ENCODE results near the gene RNF6. TPM values are rescaled to one million over a fixed set of nuclear protein-coding genes. Genes with fewer than 3 reads are reported as not detected.
A peak's percentile ranks its signal among the peaks of the same experiment; 100 is the strongest.

The RNF6 gene
- total RNA-seq, 1 experiment from 2014 or later: 28.0 TPM

DNA sequence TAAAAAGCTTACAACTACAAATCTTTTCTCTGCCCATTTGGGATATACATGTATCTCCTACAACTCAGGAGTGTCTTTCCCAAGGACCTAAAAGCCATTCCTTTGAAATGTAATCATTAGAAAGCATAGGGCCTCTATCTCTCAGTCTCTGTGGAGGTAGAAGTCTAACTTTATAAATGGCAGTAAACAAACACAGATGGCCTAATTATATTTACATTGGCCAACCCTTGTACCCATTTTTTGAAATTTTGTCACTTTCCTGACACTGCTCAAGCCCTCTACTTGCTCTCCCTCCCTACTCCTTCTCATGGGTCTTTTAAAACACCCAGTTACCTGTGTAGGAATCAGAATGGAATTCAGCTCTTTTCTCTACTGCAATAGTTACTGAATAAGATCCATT lies 24.8 kb downstream of the RNF6 start:
- peaks cover 10% of the 10 kb centered on the region for H3K36me3 ChIP-seq
- no peak overlapping the region for H3K4me3 ChIP-seq
- no peaks in the 10 kb centered on the region for H3K27me3 ChIP-seq
- peaks cover 11% of the 10 kb centered on the region for H3K9me3 ChIP-seq
- no peak for DNase-seq

DNA sequence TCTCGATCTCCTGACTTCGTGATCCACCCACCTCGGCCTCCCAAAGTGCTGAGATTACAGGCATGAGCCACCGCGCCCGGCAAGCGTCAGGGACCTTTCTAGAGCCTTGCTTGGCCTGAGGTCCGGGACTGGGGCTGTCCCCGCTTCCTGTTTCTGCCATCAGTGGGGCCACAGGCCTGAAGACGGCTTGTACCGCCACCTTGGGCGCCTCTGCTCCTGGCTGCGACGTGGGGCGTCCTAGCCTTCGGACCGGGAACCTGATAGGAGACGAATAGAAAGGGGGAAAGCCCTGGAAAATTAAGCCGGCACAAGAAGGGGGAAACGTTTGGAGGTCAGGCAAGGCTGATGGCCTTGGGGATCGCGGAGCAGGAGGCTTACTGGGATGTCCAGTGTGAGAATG lies 35.1 kb downstream of the RNF6 start:
- Histone ChIP-seq H3K4me3 (peak overlapping the region; percentile 51), H3K9me3 (no peaks in the 10 kb centered on the region), H3K27me3 (no peaks in the 10 kb centered on the region), H3K36me3 (peaks cover 2% of the 10 kb centered on the region; the same call in 1 of the 2 replicates)
- DNase-seq: no peak

DNA sequence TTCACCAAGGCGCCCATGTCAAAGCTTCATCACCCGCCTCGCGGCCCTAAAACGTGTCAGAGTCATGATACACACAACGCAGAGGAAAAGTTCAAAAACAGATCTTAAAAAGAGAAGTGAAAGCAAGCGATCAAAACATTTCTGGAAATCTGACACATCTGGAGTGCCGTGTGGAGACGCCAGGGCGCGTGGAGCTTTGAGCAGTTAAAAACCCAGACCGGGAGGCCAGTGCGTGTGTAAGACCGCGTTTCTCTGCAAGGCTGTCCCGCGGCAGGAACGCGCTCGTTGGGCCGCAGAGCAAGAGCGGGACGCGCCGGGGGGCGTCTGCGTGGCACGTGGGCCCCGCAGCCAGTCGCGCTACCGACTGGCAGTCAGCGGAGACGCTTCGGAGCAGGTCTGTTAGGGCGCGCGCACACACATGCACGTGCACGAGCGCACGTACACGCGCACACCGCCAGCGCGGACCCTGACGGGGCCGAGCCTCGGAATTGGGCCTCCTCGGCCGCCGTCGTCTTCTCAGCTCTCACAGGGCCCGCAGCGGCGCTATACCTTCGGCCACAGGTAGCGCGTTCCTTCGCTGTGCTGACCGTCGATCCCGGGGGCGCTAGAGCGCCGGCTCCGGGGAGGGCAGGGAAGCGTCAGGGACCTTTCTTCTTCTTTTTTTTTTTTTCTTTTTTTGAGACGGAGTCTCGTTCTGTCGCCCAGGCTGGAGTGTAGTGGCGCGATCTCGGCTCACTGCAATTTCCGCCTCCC lies 35.8 kb downstream of the RNF6 start:
- Histone ChIP-seq H3K27me3 (no peaks in the 10 kb centered on the region), H3K36me3 (peaks cover 2% of the 10 kb centered on the region; the same call in 1 of the 2 replicates), H3K9me3 (no peaks in the 10 kb centered on the region), H3K4me3 (peak overlapping the region; percentile 51)
- peak; percentile 89 for DNase-seq

DNA sequence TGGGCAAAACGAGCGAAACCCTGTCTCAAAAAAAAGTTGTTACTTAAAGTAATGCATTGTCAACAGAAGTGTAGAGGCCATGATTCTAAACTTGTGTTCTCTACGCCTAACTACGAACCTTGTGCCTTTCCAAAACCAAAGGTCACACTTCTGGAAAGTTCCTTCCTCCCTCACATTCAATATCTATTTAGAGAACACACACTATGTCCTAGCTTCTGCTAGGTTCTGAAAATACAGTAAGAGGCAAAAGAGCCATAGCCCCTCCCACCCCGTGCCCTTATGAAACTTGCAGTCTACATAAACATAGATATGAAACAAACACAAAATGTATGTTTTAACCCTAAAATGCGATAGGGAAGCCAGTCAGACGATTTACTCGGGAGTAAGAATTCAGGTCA lies 36.4 kb downstream of the RNF6 start:
- H3K36me3 ChIP-seq: peaks cover 2% of the 10 kb centered on the region; the same call in 1 of the 2 replicates
- no peaks in the 10 kb centered on the region for H3K27me3 ChIP-seq
- no peaks in the 10 kb centered on the region for H3K9me3 ChIP-seq
- DNase-seq: no peak
- H3K4me3 ChIP-seq: peak overlapping the region; percentile 51

DNA sequence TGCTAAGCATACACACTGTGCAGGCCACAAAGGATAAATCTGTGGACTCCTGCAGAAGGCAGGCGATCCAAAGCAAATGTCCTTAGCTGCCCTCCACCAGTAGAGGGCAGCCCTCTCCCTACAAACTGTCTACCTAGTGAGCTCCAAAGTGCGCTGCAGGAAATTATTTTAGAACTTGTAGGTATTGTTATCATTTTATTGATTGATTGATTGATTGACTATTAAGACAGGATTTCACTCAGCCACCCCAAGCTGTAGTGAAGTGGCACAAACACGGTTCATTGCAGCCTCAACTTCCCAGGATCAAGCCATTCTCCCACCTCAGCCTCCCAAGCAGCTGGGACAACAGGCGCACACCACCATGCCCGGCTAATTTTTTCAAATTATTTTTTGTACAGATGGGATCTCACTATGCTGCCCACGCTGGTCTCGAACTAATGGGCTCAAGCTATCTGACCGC lies 37.3 kb downstream of the RNF6 start:
- Histone ChIP-seq H3K27me3 (no peaks in the 10 kb centered on the region), H3K36me3 (no peaks in the 10 kb centered on the region), H3K4me3 (no peak overlapping the region), H3K9me3 (no peaks in the 10 kb centered on the region)
- peak; percentile 38 for DNase-seq

DNA sequence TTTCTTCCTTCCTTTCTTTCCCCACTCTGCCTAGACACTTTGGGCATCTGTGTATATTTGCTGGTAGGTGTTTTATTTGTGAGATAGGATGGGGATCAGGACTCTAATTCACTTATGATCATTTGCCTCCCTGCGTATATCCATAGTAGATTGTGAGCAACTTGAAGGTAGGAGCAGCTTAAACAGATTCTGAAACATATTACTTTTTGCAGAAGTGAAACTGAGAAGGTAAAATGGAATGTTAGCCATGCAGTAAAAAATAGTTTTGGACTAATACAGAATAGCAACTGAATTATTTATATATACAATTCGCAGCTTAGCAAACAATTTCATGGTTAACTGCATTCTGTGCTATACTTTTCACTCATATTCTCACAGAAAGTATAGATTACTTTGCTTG lies 38.7 kb downstream of the RNF6 start:
- no peak for DNase-seq
- H3K9me3 ChIP-seq: no peaks in the 10 kb centered on the region
- no peaks in the 10 kb centered on the region for H3K27me3 ChIP-seq
- no peak overlapping the region for H3K4me3 ChIP-seq
- no peaks in the 10 kb centered on the region for H3K36me3 ChIP-seq

DNA sequence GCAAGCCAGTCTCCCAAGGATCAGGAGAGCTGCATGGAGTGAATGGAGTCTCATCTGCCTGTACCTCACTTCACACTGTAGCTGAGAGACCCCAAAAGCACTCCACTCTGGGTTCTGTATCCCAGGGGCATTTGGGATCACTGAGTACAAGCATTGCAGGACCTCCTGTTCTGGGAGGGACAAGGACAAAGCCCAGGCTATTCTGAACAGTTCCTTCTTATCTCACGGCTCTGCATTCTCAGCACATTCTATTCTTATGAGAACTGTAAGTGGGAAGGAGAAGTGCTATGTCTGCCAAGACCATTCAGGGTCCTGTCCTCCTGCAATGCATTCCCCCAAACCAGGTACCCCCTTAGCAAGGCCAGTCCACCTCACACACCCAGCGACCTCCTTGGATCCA lies 42.8 kb downstream of the RNF6 start:
- Histone ChIP-seq H3K9me3 (no peaks in the 10 kb centered on the region), H3K4me3 (no peak overlapping the region), H3K27me3 (no peaks in the 10 kb centered on the region), H3K36me3 (no peaks in the 10 kb centered on the region)
- no peak for DNase-seq

DNA sequence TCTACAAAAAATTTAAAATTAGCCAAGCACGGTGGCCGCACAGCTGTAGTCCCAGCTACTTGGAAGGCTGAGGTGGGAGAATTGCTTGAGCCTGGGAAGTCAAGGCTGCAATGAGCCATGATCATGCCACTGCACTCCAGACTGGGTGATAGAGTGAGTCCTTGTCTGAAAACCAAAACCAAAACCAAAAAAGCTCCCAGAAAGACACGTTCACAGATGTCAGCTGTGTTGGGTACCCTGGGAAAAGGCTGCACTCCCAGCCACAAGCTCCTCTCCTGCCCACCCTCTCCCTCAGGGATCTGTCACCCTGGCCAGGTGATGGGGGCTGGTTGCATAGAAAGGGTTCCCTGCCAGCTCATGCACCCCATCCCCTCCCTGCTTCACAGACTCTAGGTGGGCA lies 53.3 kb downstream of the RNF6 start:
- Histone ChIP-seq H3K9me3 (no peaks in the 10 kb centered on the region), H3K27me3 (0 out of 2 replicates have a peak, but pooled peaks cover under 1% of the 10 kb centered on the region), H3K4me3 (no peak overlapping the region), H3K36me3 (no peaks in the 10 kb centered on the region)
- no peak for DNase-seq

DNA sequence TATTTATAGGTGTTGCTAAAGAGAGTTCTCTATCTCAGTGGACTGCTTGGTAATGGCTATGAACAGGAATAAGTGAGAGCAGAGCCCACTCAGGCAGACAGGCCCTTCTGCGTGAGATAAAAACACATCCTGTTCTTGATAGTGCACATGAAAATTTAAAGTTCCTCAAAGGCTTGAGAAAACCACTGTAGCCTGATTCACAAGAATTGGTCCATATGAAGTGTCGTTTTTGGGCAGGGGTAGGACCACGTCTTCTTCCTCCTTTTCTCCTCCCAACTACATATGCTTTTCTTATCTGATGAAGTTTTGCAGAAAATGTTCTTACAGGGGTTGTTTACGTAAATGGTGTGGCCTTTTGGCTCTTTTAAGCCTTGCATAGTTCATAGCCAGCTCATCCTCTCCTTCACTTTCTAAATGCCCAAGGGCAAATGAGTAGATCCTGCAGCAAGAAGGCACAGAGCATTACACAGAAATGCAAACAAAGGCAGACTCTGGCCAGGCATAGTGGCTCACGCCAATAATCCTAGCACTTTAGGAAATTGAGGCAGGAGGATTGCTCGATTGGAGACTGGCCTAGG lies 53.8 kb downstream of the RNF6 start:
- no peak for DNase-seq
- H3K4me3 ChIP-seq: no peak overlapping the region
- H3K36me3 ChIP-seq: no peaks in the 10 kb centered on the region
- no peaks in the 10 kb centered on the region for H3K9me3 ChIP-seq
- H3K27me3 ChIP-seq: 0 out of 2 replicates have a peak, but pooled peaks cover 3% of the 10 kb centered on the region

DNA sequence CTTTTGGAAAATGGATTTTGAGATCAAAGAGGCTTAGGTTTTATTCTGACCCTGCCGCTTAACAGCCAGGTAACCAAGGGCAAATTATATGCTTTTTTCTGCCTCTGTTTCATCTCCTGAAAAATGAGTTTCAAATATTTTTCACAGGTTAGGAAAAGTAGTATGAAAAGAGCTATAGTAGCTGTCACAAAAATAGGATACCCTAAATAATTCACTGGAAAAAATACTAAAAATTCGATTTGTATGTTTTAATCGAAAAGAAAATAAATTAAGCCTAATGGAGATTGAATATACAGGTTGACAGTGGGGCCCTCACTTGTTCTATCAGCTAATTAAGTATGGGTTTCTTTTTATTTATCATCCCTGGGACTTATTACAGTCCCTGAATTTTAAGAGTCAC lies 58.3 kb downstream of the RNF6 start:
- H3K27me3 ChIP-seq: peaks cover 7% of the 10 kb centered on the region; the same call in 1 of the 2 replicates
- no peak overlapping the region for H3K4me3 ChIP-seq
- no peaks in the 10 kb centered on the region for H3K9me3 ChIP-seq
- H3K36me3 ChIP-seq: no peaks in the 10 kb centered on the region
- DNase-seq: no peak

Other genes starting within 250 kb of the RNF6 start
- 0.13 TPM in 1 of 2 replicates, not detected in the other for gene SHISA2, start 170.3 kb downstream of the RNF6 start, total RNA-seq (2014; rRNA removed; shearing (Covaris generic); ENCODE audit: low replicate concordance)
- gene CDK8, start 31.8 kb upstream of the RNF6 start, total RNA-seq (2014; rRNA removed; shearing (Covaris generic); ENCODE audit: low replicate concordance): 12.1 and 17.2 TPM in 2 replicates

Measured in MG63 (cell line).